GM20431 (cell line): ENCODE results near the gene RPS18.

Experiments
- in situ Hi-C: fragments of 300-500 bp; cut with MseI, MboI; formaldehyde crosslinking; loops from one replicate; pipeline ENCODE4 v1.15.0; 2020; ENCODE audit warnings: low sequenced_read_pairs; ENCODE audit not compliant: unreplicated experiment

The RPS18 gene

DNA sequence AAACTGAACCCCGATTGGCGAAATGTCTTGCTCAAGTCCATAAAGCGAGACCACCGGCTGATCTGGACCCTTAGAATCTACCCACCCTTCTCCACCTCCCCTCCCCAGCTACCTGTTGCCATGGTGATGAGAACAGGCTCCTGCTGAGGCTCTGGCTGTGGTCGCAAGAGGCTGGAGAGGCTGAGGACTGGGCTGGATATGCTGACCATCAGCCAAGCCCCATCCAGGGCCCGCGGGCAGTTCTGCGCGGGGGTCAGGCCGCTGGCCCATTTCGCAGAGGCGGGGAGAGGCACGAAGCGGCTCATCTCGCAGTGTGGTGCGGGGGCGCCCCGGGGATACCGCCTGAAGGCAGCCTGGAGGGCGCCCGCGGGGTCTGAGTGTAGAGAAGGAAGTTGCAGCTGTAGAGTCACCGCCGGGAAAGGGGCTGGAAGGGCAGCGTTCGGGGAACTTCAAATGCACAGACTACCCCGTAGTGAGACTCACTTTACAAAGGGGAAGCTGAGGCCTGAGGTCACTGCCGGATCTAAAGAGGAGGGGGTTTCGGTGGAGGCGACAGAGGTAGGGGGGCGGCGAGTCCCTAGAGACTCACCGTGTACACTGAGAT lies 41.3 kb downstream of the RPS18 start:
- in situ Hi-C loops: no loop called here

DNA sequence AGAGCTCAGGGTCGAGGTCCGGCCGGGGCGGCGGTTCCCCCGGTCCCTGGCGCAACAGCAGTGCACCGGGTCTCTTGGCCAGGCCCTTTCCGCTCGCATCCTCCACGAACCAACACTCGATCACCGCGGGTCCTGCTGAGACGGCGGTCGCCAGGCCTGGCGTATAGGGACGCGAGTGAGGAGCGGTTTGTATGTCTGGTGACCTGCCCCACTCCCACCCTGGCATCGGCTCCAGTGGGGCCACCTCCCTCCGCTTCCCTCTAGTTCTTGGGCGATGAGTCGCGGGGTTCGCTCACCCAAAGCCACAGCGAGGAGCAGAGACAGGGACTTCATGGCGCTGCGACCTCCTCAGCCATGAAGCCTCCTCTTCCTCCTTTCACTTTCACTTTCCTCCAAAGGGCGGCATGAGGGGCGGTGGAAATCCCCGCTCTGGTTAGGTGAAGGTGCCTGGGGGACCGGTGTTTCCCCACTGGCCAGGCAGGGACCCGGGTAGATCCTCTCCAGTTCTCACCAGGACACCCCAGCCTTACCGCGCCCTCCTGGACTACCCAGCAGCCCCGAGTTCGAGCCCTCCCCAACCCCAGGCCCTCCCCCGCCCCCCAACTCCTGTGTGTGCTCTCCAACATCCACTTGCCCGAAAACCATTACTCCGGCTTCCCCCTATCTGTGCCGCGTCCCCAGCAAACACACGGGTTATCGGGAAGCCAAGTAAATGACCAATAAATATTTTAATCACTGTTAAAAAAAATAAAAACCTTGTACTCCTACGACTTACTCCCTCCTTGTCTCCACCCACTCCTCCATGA lies 42.0 kb downstream of the RPS18 start, which contains the start of gene TAPBP:
TSS of gene TAPBP (minus strand) at position 370 of the 806 bp plus-strand sequence. CDS start at position 333, 37 bp downstream.
- in situ Hi-C loops: no loop called here

DNA sequence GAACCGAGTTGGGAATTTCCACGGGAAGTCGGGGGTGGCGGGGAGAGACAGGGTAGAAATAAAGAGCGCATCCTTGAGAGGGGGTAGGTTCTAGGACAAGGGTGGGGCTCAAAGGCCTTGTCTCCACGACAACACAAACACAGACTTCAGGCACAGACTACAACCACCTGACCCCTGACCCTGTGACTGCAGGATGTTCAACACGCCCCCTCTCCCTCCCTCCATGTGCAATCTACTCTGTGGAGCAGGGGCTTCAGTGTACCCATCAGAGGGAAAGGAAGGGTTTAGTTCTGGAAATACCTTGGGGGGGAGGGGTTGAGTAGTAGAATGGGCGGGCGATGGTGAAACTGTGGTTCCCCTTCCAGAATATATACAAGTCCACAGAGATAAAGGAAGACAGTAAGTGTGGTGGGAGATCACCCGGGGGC lies 42.7 kb downstream of the RPS18 start:
- in situ Hi-C loops: no loop called here

GRCh38 chr6:33314943-33315792 lies 43.3 kb downstream of the RPS18 start:
- in situ Hi-C loops: no loop called here

- in situ Hi-C loops: no loop called here
These were observed 44.1 kb downstream of the RPS18 start for GRCh38 chr6:33315793-33316602.

DNA sequence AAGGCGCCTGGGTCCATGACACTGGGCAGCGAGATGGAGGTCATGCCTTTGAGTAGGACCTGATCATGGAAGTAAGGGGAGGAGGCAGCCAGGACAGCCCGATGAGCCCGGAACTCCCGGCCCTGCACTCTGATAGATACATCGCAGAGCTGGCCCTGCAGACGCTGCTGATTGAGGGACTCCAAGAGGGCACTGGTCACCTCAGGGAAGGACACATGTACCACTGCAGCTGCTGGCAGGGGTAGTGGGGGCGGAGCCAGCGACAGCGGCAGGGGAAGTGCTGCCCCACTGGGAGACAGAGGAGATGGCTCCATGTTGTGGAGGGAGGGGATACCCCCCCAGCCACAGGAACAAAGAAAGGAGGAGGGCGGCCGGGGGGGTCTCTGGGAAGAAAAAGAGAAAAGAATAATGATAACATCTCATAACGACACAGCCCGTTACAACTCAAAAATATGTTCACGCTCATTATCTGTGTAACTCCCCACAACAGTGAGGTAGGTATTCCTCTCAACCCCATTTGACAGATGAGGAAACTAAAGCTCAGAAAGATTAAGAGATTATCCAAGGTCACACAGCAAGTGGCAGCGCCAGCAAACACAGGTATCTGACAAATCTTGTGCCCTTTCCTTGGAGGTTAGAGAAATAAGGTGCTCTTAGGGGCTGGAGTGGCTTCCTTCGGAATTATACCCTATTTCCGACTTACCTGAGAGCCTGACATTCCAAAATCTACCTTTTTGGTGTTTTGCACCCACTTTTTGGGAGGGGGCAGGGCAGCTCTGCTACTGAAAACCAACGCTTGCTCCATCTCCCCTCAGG lies 44.9 kb downstream of the RPS18 start:
- in situ Hi-C loops: no loop called here

DNA sequence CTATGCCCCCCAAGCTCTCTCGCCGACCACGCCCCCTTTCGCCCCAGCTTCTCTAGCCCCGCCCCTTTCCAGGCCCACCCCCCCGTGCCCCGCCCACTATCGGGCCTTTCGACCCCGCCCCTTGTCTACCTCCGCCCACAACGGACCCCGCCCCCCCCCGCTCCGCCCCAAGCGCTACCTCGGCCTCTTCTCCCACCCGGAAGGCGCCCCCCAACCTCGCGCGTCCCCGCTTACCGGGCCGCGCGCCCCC lies 45.5 kb downstream of the RPS18 start:
- in situ Hi-C loops: no loop called here

GRCh38 chr6:33317669-33318425 lies 46.0 kb downstream of the RPS18 start, which contains the start of gene ZBTB22:
TSS of gene ZBTB22 (minus strand) at chr6:33317744. CDS start at chr6:33316916, 828 bp downstream.
- in situ Hi-C loops: no loop called here

GRCh38 chr6:33318426-33319073 lies 46.7 kb downstream of the RPS18 start:
- in situ Hi-C loops: no loop called here

GRCh38 chr6:33319939-33320314 lies 48.1 kb downstream of the RPS18 start:
- in situ Hi-C loops: no loop called here

DNA sequence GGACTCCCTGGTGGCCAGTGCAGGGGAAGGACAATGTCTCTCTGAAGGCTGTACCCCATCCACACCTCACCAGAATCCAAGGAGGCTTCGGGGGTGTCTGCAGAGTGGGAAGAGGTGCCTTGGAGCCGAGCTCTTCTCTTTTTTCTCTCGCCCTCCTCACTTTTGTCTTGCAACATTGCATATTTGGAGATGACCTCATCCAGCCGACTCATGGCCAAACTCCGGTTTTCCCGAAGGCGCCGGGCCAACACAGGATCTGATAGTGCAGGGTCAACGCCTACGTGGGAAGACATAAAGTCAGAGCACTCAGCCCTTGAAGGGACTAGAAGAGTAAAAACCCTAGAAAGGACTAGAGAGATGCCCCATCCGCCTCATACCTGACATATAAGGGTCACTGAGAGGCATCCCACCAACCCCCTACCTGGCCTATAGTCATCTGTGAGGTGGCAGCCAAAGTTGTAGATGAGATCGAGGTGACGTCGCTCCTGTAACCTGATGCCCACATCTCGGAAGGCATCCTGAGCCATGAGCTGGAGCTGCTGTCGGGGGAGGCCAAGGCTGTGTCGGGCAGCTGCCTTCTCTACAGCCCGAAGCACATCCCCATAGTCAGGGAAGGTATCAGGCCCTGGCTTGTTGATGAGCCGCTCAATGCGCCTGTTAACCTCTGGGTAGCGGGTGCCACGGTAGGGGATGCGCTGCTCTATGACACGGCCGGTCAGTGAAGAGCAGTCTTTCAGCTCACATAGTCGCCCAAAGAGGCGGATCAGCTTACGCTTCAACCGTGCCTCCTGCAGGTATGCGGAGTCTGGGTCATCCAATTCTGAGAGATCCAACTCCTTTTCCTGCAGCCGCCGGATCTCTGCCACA lies 48.7 kb downstream of the RPS18 start:
- in situ Hi-C loops: no loop called here

DNA sequence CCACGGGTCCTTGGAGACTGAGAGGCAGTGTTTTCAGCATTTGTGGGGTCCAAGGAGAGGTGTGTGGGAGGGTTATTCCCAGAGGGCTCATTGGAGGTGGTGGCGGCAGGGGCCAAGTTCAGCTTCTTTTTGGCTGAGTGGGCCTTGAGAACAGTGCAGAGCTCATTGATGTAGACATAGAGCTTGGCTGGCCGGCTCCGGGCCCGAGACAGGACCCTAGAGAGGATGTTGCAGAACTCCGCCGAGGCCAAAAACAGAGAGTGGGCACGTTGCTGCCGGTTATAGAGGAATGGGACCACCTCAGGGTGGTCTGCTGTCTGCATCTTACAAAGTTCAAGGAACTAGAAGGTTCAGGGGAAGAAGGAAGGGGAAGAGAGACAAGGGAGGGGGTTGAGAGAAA lies 49.4 kb downstream of the RPS18 start:
- in situ Hi-C loops: no loop called here

DNA sequence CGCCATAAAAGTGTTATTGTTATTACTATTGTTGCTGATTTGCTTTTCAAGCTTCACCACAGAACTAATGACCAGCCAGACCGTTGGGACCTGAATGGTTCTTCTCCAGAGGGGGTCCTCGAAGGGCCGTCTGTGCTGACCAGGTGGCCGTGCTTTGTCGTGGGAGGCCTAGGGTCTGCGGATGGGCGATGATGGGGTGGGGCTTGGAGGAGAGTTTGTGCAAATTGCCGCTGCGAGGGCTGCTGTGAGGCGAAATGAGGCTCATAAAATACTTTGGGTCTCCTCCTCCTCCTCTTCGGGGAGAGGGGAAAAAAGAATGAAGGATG lies 51.7 kb downstream of the RPS18 start:
- in situ Hi-C loops: no loop called here

DNA sequence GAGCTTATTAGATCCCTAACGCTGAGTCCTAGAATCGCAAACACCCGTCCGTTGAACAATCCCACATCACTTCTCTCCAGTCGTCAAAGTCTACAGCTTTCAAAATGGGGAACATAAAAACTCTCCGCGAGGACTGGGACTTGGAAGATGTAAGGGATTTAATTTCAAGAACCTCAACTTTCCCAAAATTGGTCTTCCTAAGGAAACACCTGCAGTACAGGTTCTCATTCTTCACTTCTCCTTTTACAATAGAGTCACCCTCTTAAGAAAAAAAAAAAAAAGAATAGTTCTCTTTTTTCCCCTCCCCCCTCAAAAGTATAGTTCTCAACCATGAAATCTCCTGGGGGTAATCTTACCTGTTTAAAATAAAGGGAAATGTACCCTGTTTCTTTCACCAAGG lies 52.2 kb downstream of the RPS18 start:
- in situ Hi-C loops: no loop called here
